RCC 7860 (cell line): ENCODE measurements around the gene ALOX15.
"Not testable (repeated sequence)": the region's sequence is repeated elsewhere in the genome, so short reads cannot be mapped to it uniquely, and the experiment has no call there.

Source experiments
- DNase-seq: peaks from one replicate; pipeline ENCODE4 v3.0.0-alpha.2; 2015; ENCODE audit warnings: low spot score
- FAIRE-seq: peaks from 2 replicates; lab custom pipeline; 2012; peaks lifted over from hg19 to GRCh38; lab: Jason Lieb, UNC

ALOX15 gene

GRCh38 chr17:4595685-4596342 is 45.7 kb downstream of the ALOX15 start:
- FAIRE-seq, result not testable (repeated sequence)

GRCh38 chr17:4594931-4595684 is 46.4 kb downstream of the ALOX15 start:
- DNase-seq (no peak), FAIRE-seq (no peak)

More at GRCh38 chr17:4595685-4596342, 45.7 kb downstream of the ALOX15 start:
- DNase-seq, result not testable (repeated sequence)

- FAIRE-seq, result no peak
- DNase-seq, result no peak
Observed at GRCh38 chr17:4594406-4594805, 47.1 kb downstream of the ALOX15 start.

GRCh38 chr17:4593021-4593421 is 48.5 kb downstream of the ALOX15 start:
- FAIRE-seq (no peak), DNase-seq (no peak)

- no peak for DNase-seq
- no peak for FAIRE-seq
Observed at GRCh38 chr17:4592240-4593005, 49.1 kb downstream of the ALOX15 start.

GRCh38 chr17:4591529-4591928 is 49.9 kb downstream of the ALOX15 start:
- DNase-seq (no peak), FAIRE-seq (no peak)

- DNase-seq, result no peak
- no peak for FAIRE-seq
Observed at GRCh38 chr17:4590981-4591453, 50.5 kb downstream of the ALOX15 start.

GRCh38 chr17:4590042-4590441 is 51.4 kb downstream of the ALOX15 start:
- DNase-seq, FAIRE-seq: not testable (repeated sequence)

GRCh38 chr17:4588898-4589625 is 52.4 kb downstream of the ALOX15 start:
- DNase-seq, result no peak
- no peak for FAIRE-seq

GRCh38 chr17:4588391-4588790 is 53.1 kb downstream of the ALOX15 start:
- DNase-seq, result no peak
- no peak for FAIRE-seq

GRCh38 chr17:4587803-4588202 is 53.7 kb downstream of the ALOX15 start:
- DNase-seq (no peak), FAIRE-seq (no peak)

- no peak for DNase-seq
- no peak for FAIRE-seq
Observed at GRCh38 chr17:4587195-4587594, 54.3 kb downstream of the ALOX15 start.

GRCh38 chr17:4586043-4586442 is 55.4 kb downstream of the ALOX15 start:
- FAIRE-seq, result no peak

GRCh38 chr17:4585638-4585994 is 55.9 kb downstream of the ALOX15 start:
- FAIRE-seq, result no peak
- DNase-seq, result no peak

More at GRCh38 chr17:4586043-4586442, 55.4 kb downstream of the ALOX15 start:
- DNase-seq, result no peak

GRCh38 chr17:4584917-4585637 is 56.4 kb downstream of the ALOX15 start:
- no peak for DNase-seq
- no peak for FAIRE-seq

GRCh38 chr17:4584101-4584916 is 57.2 kb downstream of the ALOX15 start, which contains the start of gene SMTNL2:
SMTNL2 (plus strand) TSS chr17:4584529; CDS start chr17:4584606, 77 bp downstream.
- DNase-seq, result no peak
- no peak for FAIRE-seq

GRCh38 chr17:4583782-4584100 is 57.7 kb downstream of the ALOX15 start:
- FAIRE-seq, result no peak
- no peak for DNase-seq

GRCh38 chr17:4583206-4583605 is 58.3 kb downstream of the ALOX15 start:
- no peak for FAIRE-seq
- DNase-seq, result no peak

GRCh38 chr17:4582691-4583090 is 58.8 kb downstream of the ALOX15 start:
- DNase-seq (no peak), FAIRE-seq (no peak)
